SJSA1 (cell line): ENCODE measurements around the gene CSTF2T. TPM values are rescaled to one million over a fixed set of nuclear protein-coding genes. Genes with fewer than 3 reads are reported as not detected.

Source experiments
- DNase-seq, 2 experiments: peaks; one replicate each; pipeline ENCODE4 v3.0.0-alpha.2; 2015 to 2020; ENCODE audit warnings: low spot score in 2 of 2, low read depth in 1 of 2
- H3K27ac ChIP-seq: fragments of 250-450 bp; sonication (Bioruptor Pico); 2 replicates; pipeline ENCODE4 v1.5.1; 2020; ENCODE audit warnings: mild to moderate bottlenecking, moderate library complexity
- H3K27me3 ChIP-seq: fragments of 250-450 bp; sonication (Bioruptor Pico); replicated peaks from 2 replicates; pipeline ENCODE4 v1.5.1; 2020; ENCODE audit warnings: mild to moderate bottlenecking, moderate library complexity
- H3K36me3 ChIP-seq: fragments of 250-450 bp; sonication (Bioruptor Pico); 2 replicates; pipeline ENCODE4 v1.5.1; 2020; ENCODE audit warnings: mild to moderate bottlenecking
- H3K4me1 ChIP-seq: fragments of 250-450 bp; sonication (Bioruptor Pico); replicated peaks from 2 replicates; pipeline ENCODE4 v1.6.1; 2021; ENCODE audit warnings: mild to moderate bottlenecking
- H3K4me3 ChIP-seq: fragments of 250-450 bp; sonication (Bioruptor Pico); 2 replicates; pipeline ENCODE4 v1.5.1; 2020; ENCODE audit warnings: mild to moderate bottlenecking
- H3K9me3 ChIP-seq: fragments of 250-450 bp; sonication (Bioruptor Pico); replicated peaks from 2 replicates; pipeline ENCODE4 v1.5.1; 2020; ENCODE audit warnings: mild to moderate bottlenecking
- total RNA-seq: library from RNA; depleted of rRNA; stranded (reverse); fragments of >200 nt; shearing (Covaris generic); gene quantifications from 2 replicates; pipeline ENCODE4 v1.2.3, GENCODE V29; 2014

Gene CSTF2T
- total RNA-seq, 1 experiment from 2014 or later = 32.7 TPM

GRCh38 chr10:51653025-51653424 lies 46.4 kb downstream of the CSTF2T start:
- no peak overlapping the region for H3K27ac ChIP-seq
- H3K27me3 ChIP-seq = no peaks in the 10 kb centered on the region
- no peaks in the 10 kb centered on the region for H3K36me3 ChIP-seq
- no peaks in the 10 kb centered on the region for H3K4me1 ChIP-seq
- no peak for DNase-seq
- no peak overlapping the region for H3K4me3 ChIP-seq
- H3K9me3 ChIP-seq = no peaks in the 10 kb centered on the region

GRCh38 chr10:51651063-51651462 lies 48.3 kb downstream of the CSTF2T start:
- Histone ChIP-seq H3K27me3 (no peaks in the 10 kb centered on the region; the same call in 1 of the 2 replicates), H3K36me3 (no peaks in the 10 kb centered on the region), H3K27ac (no peak overlapping the region), H3K4me3 (no peak overlapping the region), H3K9me3 (no peaks in the 10 kb centered on the region), H3K4me1 (no peaks in the 10 kb centered on the region)
- DNase-seq = no peak

GRCh38 chr10:51649064-51649463 lies 50.3 kb downstream of the CSTF2T start:
- H3K36me3 ChIP-seq = no peaks in the 10 kb centered on the region
- H3K4me3 ChIP-seq = no peak overlapping the region
- no peaks in the 10 kb centered on the region; the same call in 1 of the 2 replicates for H3K27me3 ChIP-seq
- H3K27ac ChIP-seq = no peak overlapping the region
- no peaks in the 10 kb centered on the region for H3K9me3 ChIP-seq
- DNase-seq = no peak
- no peaks in the 10 kb centered on the region for H3K4me1 ChIP-seq
